ENCODE data around the gene EPC2. TPM values are rescaled to one million over a fixed set of nuclear protein-coding genes. Genes with fewer than 3 reads are reported as not detected.
"Not testable (repeated sequence)": the region's sequence is repeated elsewhere in the genome, so short reads cannot be mapped to it uniquely, and the experiment has no call there.

The EPC2 gene
- total RNA-seq, 1 donor from 2014 or later, result 31.6 TPM

GRCh38 chr2:148654435-148654834 is 9.9 kb downstream of the EPC2 start:
- H3K27ac Mint-ChIP-seq (ENCODE audit: unreplicated experiment), result no peak overlapping the region
- DNase-seq (ENCODE audit: low read depth, low spot score), result no peak
- peaks cover 62% of the 10 kb centered on the region for H3K4me1 Mint-ChIP-seq
- H3K9me3 Mint-ChIP-seq, result no peaks in the 10 kb centered on the region
- no peaks in the 10 kb centered on the region for H3K36me3 Mint-ChIP-seq (ENCODE audit: low read depth)
- H3K4me3 Mint-ChIP-seq, result no peak overlapping the region
- TF ChIP-seq CTCF (conservative IDR thresholded peaks at IDR 0.05), result no peak
- no peaks in the 10 kb centered on the region for H3K27me3 Mint-ChIP-seq (ENCODE audit: low read depth)

GRCh38 chr2:148656516-148656915 is 12.0 kb downstream of the EPC2 start:
- Mint-ChIP-seq H3K36me3 (ENCODE audit: low read depth) (peaks cover 3% of the 10 kb centered on the region), H3K27ac (ENCODE audit: unreplicated experiment) (no peak overlapping the region), H3K9me3 (peaks cover 4% of the 10 kb centered on the region), H3K4me3 (no peak overlapping the region), H3K4me1 (peaks cover 60% of the 10 kb centered on the region), H3K27me3 (ENCODE audit: low read depth) (no peaks in the 10 kb centered on the region)
- DNase-seq (ENCODE audit: low read depth, low spot score), result no peak
- no peak for TF ChIP-seq CTCF (conservative IDR thresholded peaks at IDR 0.05)

GRCh38 chr2:148658807-148659722 is 14.5 kb downstream of the EPC2 start:
- Mint-ChIP-seq H3K36me3 (ENCODE audit: low read depth) (peaks cover 8% of the 10 kb centered on the region), H3K4me3 (no peak overlapping the region), H3K27me3 (ENCODE audit: low read depth) (no peaks in the 10 kb centered on the region), H3K27ac (ENCODE audit: unreplicated experiment) (no peak overlapping the region), H3K4me1 (peaks cover 41% of the 10 kb centered on the region), H3K9me3 (peaks cover 4% of the 10 kb centered on the region)
- no peak for DNase-seq (ENCODE audit: low read depth, low spot score)
- TF ChIP-seq CTCF (conservative IDR thresholded peaks at IDR 0.05), result no peak

GRCh38 chr2:148660999-148661398 is 16.4 kb downstream of the EPC2 start:
- no peak overlapping the region for H3K27ac Mint-ChIP-seq (ENCODE audit: unreplicated experiment)
- H3K4me3 Mint-ChIP-seq, result no peak overlapping the region
- peaks cover 26% of the 10 kb centered on the region for H3K4me1 Mint-ChIP-seq
- H3K36me3 Mint-ChIP-seq (ENCODE audit: low read depth), result peaks cover 8% of the 10 kb centered on the region
- no peaks in the 10 kb centered on the region for H3K27me3 Mint-ChIP-seq (ENCODE audit: low read depth)
- TF ChIP-seq CTCF (conservative IDR thresholded peaks at IDR 0.05), result no peak
- H3K9me3 Mint-ChIP-seq, result peaks cover 4% of the 10 kb centered on the region
- DNase-seq (ENCODE audit: low read depth, low spot score), result no peak

- H3K36me3 Mint-ChIP-seq (ENCODE audit: low read depth); DNase-seq (ENCODE audit: low read depth, low spot score); H3K27ac Mint-ChIP-seq (ENCODE audit: unreplicated experiment); H3K9me3 Mint-ChIP-seq; H3K4me3 Mint-ChIP-seq; H3K27me3 Mint-ChIP-seq (ENCODE audit: low read depth): not testable (repeated sequence)
- H3K4me1 Mint-ChIP-seq, result peaks cover 31% of the 10 kb centered on the region
Observed at GRCh38 chr2:148662332-148662731, 17.8 kb downstream of the EPC2 start.

GRCh38 chr2:148664229-148664628 is 19.7 kb downstream of the EPC2 start:
- TF ChIP-seq CTCF (conservative IDR thresholded peaks at IDR 0.05), result no peak
- Mint-ChIP-seq H3K4me1 (peaks cover 30% of the 10 kb centered on the region), H3K27me3 (ENCODE audit: low read depth) (no peaks in the 10 kb centered on the region), H3K4me3 (no peak overlapping the region), H3K27ac (ENCODE audit: unreplicated experiment) (no peak overlapping the region), H3K36me3 (ENCODE audit: low read depth) (peaks cover 8% of the 10 kb centered on the region), H3K9me3 (peaks cover 4% of the 10 kb centered on the region)
- DNase-seq (ENCODE audit: low read depth, low spot score), result no peak

Data from neural crest cell (in vitro differentiated cells).